NB4 (cell line): Measurements from ENCODE around the gene RGL2.

ENCODE experiments used
- CTCF ChIP-seq: IDR thresholded peaks from one replicate; pipeline ENCODE4 v1.5.1; 2012; ENCODE audit warnings: low read depth, low read length
- MAX ChIP-seq: IDR thresholded peaks from 2 replicates; pipeline ENCODE4 v1.6.1; 2011; ENCODE audit warnings: low read depth, low read length
- POLR2A ChIP-seq: IDR thresholded peaks from 2 replicates; pipeline ENCODE4 v1.6.1; 2011; ENCODE audit warnings: mild to moderate bottlenecking; ENCODE audit not compliant: insufficient read length; ENCODE audit errors: extremely low read depth

GRCh38 chr6:33259032-33259431, 39.7 kb downstream of the RGL2 start:
- TF ChIP-seq CTCF (no peak), MAX (no peak), POLR2A (no peak)
